Measurements from ENCODE around the gene MOSMO. TPM values are rescaled to one million over a fixed set of nuclear protein-coding genes. Genes with fewer than 3 reads are reported as not detected.
A peak's percentile ranks its signal among the peaks of the same experiment; 100 is the strongest.

MOSMO gene
- total RNA-seq (2014; rRNA removed; shearing (Covaris generic)) = 23.4 and 30.8 TPM in 2 replicates
- 33.3 and 37.5 TPM in 2 replicates for polyA plus RNA-seq (2015; cell fraction: cytosol; rRNA removed)
- 56.8 and 70.5 TPM in 2 replicates for polyA plus RNA-seq (2015; cell fraction: nucleus; rRNA removed)

DNA sequence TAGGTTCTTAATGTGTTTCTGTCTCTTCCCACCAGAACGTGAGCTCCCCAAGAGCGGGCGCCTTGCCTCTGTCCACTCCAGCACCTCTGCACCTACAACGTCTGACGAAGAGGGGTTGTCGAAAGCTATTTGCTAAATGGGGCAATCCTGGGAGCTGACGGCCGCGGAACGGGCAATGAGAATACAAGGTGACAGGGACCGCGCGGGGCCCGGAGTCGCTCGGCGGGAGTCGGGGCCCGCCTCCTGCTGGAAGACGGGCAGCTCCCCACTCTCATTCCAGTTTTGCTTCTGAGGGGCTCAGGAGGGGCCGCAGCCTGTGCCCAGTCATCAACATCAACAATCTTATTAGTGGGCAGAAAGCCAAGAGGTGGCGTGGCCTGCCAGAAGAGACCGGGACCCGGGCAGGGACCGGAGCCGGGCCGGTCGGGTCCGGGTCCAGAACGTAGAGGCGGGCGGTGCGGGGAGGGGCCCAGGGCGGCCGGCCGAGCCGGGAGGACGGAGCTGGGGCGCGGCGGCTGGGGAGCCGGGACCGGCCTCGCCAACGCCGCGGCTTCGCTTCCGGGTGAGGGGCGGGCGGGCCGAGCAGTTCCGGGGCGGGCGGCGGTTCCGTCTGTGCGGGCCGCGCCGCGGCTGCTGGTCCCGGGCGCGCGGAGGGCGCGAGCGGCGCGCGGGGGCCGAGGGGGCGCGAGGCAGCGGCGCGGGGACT is at the start of gene MOSMO:
MOSMO (plus strand) TSS at position 603 of the 706 bp plus-strand sequence. CDS start 191 bp downstream, outside the sequence.
- DNase-seq (ENCODE audit: low read depth) = peak; percentile 45

GRCh38 chr16:21959050-21959449 is 48.9 kb upstream of the MOSMO start:
- no peak for DNase-seq (ENCODE audit: low read depth)

GRCh38 chr16:21962475-21962874 is 45.4 kb upstream of the MOSMO start:
- no peak for DNase-seq (ENCODE audit: low read depth)

- DNase-seq (ENCODE audit: low read depth) = no peak
Observed at GRCh38 chr16:21963887-21964286, 44.0 kb upstream of the MOSMO start.

DNA sequence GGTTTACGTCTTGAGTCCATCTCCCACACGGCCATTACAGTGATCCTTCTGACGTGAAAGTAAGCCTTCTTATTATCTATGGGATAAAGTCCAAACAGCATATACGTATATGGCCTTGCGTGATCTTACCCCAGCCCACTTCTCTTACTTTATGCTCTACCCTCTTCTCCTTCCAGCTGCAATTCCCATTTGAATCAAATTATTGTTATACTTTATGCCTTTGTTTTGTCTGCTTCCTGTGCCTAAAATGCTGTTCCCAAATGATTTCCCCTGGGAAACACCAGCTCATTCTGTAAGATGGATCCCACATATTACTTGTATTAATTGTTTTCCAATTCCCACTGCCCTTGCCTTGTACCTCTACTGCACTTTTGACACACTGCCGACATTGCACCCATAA is 43.6 kb upstream of the MOSMO start:
- DNase-seq (ENCODE audit: low read depth) = no peak

GRCh38 chr16:21971856-21972255 is 36.1 kb upstream of the MOSMO start:
- no peak for DNase-seq (ENCODE audit: low read depth)

GRCh38 chr16:21973945-21974344 is 34.0 kb upstream of the MOSMO start:
- no peak for DNase-seq (ENCODE audit: low read depth)

- no peak for DNase-seq (ENCODE audit: low read depth)
Observed at GRCh38 chr16:21980032-21980431, 27.9 kb upstream of the MOSMO start.

- DNase-seq (ENCODE audit: low read depth) = no peak
Observed at GRCh38 chr16:21982108-21982507, 25.8 kb upstream of the MOSMO start.

GRCh38 chr16:21984062-21984461 is 23.8 kb upstream of the MOSMO start:
- DNase-seq (ENCODE audit: low read depth) = no peak

DNA sequence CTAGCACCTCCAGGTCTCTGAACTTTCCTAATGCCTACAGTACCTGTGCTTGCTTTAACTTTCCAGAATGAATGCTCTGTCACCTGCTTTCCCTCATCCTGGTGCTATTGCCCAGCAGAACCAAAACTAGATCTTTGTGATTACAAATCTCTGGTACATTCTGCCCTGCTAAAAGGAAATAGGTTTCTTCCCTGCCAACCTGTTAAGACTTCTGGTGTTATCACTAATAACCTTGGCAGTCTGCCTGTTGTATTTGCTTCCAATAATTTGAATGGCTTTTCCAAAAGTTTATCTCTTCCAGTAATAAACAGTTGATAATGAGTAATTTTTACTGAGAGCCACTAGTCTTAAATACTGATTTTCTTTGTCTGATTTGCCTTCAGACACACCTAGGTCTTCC is 22.4 kb upstream of the MOSMO start:
- DNase-seq (ENCODE audit: low read depth) = no peak

GRCh38 chr16:21986692-21987246 is 21.1 kb upstream of the MOSMO start:
- DNase-seq (ENCODE audit: low read depth) = no peak

- DNase-seq (ENCODE audit: low read depth) = no peak
Observed at GRCh38 chr16:21987498-21987897, 20.4 kb upstream of the MOSMO start.

DNA sequence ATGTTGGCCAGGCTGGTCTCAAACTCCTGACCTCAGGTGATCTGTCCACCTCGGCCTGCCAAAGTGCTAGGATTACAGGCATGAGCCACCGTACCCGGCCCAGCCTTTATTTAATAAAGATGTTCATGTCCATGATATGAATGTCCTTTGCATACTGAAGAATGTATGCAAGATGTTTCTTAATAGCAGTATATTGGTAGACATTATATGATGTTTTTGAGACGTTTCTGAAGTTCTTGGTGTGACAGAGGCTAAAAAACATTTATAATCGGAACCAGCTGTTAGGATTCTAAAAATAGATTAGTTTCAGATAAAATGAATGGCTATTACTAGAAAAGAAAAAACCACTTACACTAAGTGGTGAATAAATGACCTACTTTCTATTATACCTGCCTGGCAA is 18.8 kb upstream of the MOSMO start:
- no peak for DNase-seq (ENCODE audit: low read depth)

GRCh38 chr16:21989751-21990150 is 18.2 kb upstream of the MOSMO start:
- no peak for DNase-seq (ENCODE audit: low read depth)

DNA sequence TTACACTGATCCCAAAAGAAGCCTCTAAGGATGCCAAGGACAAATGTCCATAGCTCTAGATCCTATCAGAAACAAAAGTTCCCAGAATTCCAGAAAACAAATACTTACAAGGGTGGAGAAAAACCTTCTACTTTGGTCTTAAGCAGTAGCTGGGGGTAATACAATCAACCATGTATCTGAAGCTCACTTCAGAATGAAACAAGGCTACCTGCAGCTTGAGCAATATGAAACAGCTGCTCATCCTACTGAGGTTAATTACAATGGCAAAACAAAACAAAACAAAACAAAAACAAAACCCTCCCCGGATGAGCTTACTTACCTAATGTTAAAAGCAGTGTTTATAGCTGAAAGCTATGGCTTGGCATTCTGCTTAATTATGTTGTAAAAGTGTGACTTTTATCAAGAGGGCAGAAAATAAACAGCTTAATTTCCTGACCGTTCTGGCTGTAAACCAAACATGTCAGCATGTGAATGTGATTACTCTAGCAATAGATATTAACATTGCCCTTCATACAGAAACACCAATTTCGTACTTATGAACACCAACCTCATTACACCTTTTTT is 17.4 kb upstream of the MOSMO start:
- no peak for DNase-seq (ENCODE audit: low read depth)

DNA sequence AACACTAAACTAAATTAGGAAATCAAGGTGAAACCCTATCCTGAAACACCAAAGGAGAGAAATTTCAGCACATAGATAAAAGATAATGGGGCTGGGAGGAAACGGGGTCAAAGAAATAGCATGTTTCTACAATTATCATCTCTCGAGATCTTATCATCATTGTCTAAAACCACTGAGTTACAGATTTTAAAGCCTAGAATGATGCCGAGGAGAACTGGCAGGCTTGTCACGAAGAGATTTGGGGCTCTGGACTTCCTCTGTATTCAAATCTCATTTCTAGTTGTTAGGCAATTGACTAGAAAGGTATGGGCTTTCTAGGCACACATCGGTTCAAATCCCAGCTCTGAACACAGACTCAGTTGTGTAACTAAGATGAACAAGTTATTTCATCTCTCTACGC is 16.3 kb upstream of the MOSMO start:
- no peak for DNase-seq (ENCODE audit: low read depth)

DNA sequence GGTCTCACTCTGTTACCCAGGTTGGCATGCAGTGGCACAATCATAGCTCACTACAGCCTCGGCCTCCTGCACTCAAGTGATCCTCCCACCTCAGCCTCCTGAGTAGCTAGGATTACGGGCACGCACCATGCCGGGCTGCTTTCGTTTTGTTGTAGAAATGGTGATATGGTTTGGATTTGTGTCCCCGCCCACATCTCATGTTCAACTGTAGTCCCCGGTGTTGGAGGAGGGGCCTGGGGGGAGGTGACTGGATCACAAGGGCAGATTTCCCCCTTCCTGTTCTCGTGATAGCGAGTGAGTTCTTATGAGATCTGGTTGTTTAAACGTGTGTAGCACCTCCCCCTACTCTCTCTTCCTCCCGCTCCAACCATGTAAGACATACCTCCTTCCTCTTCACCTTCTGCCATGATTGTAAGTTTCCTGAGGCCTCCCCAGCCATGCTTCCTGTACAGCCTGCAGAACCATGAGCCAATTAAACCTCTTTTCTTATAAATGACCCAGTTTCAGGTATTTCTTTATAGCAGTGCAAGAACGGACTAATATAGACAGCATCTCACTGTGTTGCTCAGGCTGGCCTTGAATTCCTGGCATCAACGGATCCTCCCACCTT is 12.9 kb upstream of the MOSMO start:
- DNase-seq (ENCODE audit: low read depth) = no peak

DNA sequence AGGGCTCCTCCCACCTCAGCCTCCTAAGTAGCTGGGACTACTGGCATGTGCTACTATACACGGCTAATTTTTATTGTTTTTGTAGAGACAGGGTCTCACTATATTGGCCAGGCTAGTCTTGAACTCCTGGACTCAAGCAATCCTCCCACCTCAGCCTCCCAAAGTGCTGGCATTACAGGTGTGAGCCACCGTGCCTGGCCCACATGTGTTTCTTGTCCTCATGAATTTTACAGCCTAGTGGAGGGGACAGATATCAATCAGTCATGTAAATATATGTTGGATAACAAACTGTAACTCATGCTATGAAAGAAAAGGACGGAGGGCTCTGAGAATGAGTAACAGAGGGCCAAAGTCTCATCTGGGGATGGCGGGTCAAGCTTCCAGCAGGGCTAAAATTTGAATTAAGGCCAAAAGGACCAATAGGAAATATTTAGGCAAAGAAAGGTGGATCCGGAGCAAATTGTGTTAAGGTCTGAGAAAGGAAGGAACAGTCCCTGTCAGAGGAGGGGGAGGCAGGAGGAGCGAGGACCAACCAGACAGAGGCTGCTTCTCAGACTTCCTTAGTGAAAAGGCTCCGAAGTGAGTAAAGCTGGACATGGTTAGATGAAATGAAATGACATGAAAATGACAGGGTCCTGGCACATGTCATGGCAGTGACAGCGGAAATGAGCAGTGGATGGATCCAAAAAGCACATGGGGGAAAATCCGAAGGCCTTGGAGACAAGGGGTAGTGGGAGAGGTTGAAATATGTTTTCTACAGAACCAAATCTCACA is 10.8 kb upstream of the MOSMO start:
- no peak for DNase-seq (ENCODE audit: low read depth)

- DNase-seq (ENCODE audit: low read depth) = no peak
Observed at GRCh38 chr16:21997697-21998480, 10.0 kb upstream of the MOSMO start.

- no peak for DNase-seq (ENCODE audit: low read depth)
Observed at GRCh38 chr16:22001591-22001990, 6.3 kb upstream of the MOSMO start.
